ENCODE data around the gene OR10C1.
"Not testable (repeated sequence)": the region's sequence is repeated elsewhere in the genome, so short reads cannot be mapped to it uniquely, and the experiment has no call there.

OR10C1 gene

DNA sequence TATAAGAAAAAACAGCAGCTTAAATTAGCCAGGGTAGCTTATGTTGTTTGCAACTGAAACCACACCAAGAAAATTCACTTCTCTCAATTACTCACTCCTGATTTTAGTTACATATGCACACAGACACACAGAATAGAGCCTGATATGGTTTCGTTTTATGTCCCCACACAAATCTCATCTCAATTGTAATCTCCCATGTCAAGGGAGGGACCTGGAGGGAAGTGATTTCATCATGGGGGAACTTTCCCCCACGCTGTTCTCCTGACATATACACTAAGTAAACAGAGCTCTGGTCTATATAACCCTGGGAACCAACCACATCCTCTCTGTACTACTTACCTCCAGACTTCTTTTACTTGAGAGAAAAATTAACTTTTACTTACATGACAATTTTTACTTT lies 14.5 kb upstream of the OR10C1 start:
- H3K4me3 ChIP-seq (replicated peaks in 1 of 2; ENCODE audit: low read depth in 2 of 2, low read length in 2 of 2) = no peak overlapping the region
- TF ChIP-seq, protein P1, sequence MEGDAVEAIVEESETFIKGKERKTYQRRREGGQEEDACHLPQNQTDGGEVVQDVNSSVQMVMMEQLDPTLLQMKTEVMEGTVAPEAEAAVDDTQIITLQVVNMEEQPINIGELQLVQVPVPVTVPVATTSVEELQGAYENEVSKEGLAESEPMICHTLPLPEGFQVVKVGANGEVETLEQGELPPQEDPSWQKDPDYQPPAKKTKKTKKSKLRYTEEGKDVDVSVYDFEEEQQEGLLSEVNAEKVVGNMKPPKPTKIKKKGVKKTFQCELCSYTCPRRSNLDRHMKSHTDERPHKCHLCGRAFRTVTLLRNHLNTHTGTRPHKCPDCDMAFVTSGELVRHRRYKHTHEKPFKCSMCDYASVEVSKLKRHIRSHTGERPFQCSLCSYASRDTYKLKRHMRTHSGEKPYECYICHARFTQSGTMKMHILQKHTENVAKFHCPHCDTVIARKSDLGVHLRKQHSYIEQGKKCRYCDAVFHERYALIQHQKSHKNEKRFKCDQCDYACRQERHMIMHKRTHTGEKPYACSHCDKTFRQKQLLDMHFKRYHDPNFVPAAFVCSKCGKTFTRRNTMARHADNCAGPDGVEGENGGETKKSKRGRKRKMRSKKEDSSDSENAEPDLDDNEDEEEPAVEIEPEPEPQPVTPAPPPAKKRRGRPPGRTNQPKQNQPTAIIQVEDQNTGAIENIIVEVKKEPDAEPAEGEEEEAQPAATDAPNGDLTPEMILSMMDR (IDR thresholded peaks at IDR 0.05; ENCODE audit: low read depth, low read length) = no peak
- no peak for DNase-seq (ENCODE audit: low read depth in 2 of 2)

DNA sequence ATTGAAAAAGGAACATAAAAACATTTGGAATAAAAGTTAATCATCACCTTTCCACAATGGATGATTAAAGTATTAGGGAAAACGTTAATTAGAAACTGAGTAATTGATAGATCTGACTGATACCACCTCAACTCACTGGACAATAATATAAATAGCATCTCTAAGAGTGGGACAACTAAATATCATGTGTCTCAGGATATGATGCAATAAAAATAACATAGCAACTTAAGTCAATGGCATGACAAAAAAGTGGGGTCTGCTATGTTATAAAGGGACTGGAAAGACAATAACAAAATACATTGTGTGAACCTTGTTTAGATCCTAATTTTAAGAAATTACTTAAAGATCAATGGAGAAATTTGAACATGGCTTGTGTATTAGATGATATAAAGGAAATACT lies 14.0 kb upstream of the OR10C1 start:
- DNase-seq (ENCODE audit: low read depth in 2 of 2) = no peak
- TF ChIP-seq, protein P1 (IDR thresholded peaks at IDR 0.05; ENCODE audit: low read depth, low read length) = no peak
- H3K4me3 ChIP-seq (replicated peaks in 1 of 2; ENCODE audit: low read depth in 2 of 2, low read length in 2 of 2) = no peak overlapping the region

DNA sequence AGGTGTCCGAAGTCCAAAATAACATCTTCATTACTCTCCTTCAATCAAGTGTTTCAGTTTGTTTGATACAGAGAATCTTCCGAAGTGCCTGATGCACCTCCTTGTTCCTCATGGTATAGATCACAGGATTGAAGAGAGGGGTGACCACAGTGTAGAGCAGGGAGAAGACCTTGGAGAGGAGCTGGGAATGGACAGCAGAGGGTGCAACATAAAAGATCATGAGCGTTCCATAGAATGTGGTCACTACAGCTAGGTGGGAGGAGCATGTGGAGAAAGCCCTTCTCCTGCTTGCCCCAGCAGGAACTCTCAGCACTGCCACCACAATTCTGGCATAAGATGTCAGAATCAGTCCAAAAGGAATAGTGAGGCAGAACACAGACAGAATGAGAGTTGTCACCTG lies 12.5 kb upstream of the OR10C1 start:
- no peak overlapping the region for H3K4me3 ChIP-seq (replicated peaks in 1 of 2; ENCODE audit: low read depth in 2 of 2, low read length in 2 of 2)
- TF ChIP-seq, protein P1 (IDR thresholded peaks at IDR 0.05; ENCODE audit: low read depth, low read length) = no peak
- DNase-seq (ENCODE audit: low read depth in 2 of 2) = no peak

DNA sequence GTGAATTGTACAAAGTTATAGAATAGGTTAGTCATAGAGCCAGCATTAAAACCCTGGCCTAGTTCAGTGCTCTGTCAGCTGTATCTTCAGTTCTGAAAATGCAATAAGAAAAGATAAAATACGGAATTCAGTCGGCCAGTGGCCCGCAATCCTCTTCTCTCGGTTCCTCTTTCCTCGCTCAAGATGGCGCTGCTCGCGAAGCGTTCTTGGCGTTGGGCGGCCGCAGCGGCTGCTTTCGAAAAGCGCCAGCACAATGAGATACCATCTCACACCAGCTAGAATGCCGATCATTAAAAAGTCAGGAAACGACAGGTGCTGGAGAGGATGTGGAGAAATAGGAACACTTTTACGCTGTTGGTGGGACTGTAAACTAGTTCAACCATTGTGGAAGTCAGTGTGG lies 2.4 kb upstream of the OR10C1 start:
- not testable (repeated sequence) for DNase-seq (ENCODE audit: low read depth in 2 of 2); H3K4me3 ChIP-seq (replicated peaks in 1 of 2; ENCODE audit: low read depth in 2 of 2, low read length in 2 of 2)

DNA sequence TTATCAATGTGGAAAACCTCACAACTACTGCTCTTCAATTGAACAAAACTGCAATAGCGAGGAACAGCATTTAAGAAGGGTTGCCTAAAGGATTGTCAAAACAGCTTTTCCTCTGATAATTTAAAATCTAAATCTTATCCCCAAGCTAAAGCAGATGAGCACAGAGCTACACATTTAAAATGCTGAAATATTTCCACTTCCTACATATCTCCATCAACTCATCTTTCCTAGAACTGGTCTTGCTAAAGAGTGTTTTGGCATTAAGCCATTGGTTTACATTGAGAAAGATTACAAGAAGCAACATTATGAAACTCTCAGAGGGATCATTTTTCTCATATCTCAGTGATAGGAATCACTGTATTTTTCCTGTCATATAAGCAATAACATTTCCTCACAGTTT lies 3.6 kb downstream of the OR10C1 start:
- TF ChIP-seq, protein P1 (IDR thresholded peaks at IDR 0.05; ENCODE audit: low read depth, low read length) = no peak
- H3K4me3 ChIP-seq (replicated peaks in 1 of 2; ENCODE audit: low read depth in 2 of 2, low read length in 2 of 2) = no peak overlapping the region
- no peak for DNase-seq (ENCODE audit: low read depth in 2 of 2)

DNA sequence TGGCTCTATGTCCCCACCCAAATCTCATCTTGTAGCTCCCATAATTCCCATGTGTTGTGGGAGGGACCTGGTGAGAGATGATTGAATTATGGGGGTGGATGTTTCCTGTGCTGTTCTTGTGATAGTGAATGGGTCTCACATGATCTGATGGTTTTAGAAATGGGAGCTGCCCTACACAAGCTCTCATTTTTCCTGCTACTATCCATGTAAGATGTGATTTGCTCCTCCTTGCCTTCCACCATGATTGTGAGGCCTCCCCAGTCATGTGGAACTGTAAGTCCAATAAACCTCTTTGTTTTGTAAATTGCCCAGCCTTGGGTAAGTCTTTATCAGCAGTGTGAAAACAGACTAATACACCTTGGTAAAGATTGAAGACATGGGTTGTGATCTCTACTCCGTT lies 4.9 kb downstream of the OR10C1 start:
- DNase-seq (ENCODE audit: low read depth in 2 of 2); H3K4me3 ChIP-seq (replicated peaks in 1 of 2; ENCODE audit: low read depth in 2 of 2, low read length in 2 of 2): not testable (repeated sequence)

DNA sequence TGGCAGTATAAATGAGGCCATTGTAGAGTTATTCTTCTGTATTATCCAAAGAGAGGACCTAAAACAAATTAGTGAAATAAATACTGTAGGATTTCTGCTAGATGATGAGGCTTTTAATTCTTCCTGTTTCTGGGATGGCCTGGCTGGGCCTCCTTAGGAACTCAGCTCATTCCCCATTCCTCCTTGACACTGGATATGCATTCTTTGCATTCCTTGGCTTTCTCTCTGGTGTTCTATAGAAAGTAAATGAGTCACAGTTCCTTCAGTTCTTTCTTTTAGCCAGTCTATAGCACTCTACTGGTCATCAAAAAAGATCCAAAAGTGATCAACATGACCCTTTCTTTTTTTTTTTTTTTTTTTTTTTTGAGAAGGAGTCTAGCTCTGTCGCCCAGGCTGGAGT lies 8.6 kb downstream of the OR10C1 start:
- no peak overlapping the region for H3K4me3 ChIP-seq (replicated peaks in 1 of 2; ENCODE audit: low read depth in 2 of 2, low read length in 2 of 2)
- peak in 1 of 2 donors; percentile 21 for DNase-seq (ENCODE audit: low read depth in 2 of 2)
- TF ChIP-seq, protein P1 (IDR thresholded peaks at IDR 0.05; ENCODE audit: low read depth, low read length) = no peak

DNA sequence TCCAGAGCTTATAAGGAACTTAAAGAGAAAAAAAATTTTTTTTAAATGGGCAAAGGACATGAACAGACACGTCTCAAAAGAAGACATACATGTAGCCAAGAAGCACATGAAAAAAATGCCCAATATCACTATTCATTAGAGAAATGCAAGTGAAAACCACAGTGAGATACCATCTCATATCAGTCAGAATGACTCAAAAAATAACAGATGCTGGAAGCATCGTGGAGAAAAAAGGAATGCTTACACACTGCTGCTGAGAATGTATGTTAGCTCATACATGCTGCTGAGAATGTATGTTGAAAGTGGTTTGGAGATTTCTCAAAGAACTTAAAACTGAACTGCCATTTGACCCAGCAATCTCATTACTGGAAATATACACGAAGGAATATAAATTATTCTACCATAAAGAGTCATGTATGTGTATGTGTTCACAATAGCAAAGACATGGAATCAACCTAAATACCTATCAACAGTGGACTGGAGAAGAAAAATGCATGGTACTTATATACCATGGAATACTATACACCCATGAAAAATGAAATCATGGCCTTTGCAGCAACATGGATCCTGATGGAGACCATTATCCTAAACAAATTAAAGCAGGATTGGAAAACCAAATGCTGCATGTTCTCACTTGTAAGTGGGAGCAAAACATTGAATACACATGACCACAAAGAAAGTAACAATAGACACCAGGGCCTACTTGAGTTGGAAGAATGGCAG lies 12.5 kb downstream of the OR10C1 start:
- TF ChIP-seq, protein P1 (IDR thresholded peaks at IDR 0.05; ENCODE audit: low read depth, low read length) = no peak
- peak in 1 of 2 donors; percentile 46 for DNase-seq (ENCODE audit: low read depth in 2 of 2)
- H3K4me3 ChIP-seq (replicated peaks in 1 of 2; ENCODE audit: low read depth in 2 of 2, low read length in 2 of 2) = no peak overlapping the region
